HG03095 (cell line): Measurements from ENCODE around the gene CYP17A1.
"Not testable (repeated sequence)": the region's sequence is repeated elsewhere in the genome, so short reads cannot be mapped to it uniquely, and the experiment has no call there.

Experiments used
- ATAC-seq: cut with Tn5 transposase; IDR thresholded peaks from one replicate; pipeline ENCODE4 v1.9.1; 2021; ENCODE audit warnings: moderate library complexity; ENCODE audit not compliant: unreplicated experiment

CYP17A1 gene

DNA sequence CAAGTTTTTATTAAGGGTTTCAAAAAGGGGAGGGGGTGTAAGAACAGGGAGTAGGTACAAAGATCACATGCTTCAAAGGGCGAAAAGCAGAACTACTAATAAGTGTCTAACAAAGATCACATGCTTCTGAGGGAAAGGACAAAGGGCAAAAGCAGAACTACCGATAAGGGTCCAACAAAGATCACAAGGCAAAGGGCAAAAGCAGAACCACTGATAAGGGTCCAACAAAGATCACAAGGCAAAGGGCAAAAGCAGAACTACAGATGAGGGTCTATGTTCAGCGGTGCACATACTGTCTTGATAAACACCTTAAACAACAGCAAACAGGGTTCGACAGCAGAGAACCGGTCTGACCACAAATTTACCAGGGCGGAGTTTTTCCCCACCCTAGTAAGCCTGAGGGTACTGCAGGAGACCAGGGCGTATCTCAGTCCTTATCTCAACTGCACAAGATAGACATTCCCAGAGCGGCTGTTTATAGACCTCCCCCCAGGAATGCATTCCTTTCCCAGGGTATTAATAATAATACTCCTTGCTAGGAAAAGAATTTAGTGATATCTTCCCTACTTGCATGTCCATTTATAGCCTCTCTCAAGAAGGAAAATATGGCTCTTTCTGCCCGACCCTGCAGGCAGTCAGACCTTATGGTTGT is 1.2 kb upstream of the CYP17A1 start:
- ATAC-seq: not testable (repeated sequence)

DNA sequence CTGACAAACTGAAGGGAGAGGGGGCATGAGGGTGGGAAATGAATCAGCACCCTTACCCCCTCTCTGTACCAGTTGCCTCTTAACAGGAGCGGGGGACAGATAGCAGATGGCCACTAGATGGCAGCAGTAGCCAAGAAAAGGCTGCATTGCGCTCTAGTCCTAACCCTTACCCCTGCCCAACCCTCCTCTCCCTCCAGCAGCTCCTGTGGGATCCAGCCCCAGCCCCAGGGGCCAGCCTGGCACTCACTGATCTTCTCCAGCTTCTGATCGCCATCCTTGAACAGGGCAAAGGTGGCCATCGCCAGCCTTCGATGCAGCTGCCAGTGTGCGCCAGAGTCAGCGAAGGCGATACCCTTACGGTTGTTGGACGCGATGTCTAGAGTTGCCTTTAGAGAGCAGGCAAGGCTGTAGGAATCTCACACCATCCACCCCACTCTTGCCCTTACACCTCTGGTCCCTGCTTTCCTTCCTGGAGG is 2.2 kb downstream of the CYP17A1 start:
- no peak for ATAC-seq

DNA sequence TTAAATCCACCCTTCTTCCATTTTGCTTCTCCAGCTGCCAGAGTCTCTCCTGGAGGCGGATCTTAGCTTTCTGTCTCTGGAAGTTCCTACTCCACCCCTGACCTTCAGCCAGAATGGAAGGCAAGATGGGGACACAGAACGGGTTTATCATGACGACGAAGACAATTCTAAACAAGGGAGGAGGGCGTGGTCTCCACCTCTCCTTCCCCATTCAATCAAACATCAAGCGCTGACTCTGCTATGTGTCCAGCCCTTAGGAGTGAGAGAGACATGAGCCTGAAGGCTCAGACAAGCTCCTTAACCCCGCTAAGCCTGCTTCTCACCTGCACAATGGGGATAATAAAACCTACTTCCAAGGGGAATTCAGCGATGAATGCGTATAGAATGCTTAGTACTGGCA is 3.1 kb downstream of the CYP17A1 start:
- no peak for ATAC-seq

DNA sequence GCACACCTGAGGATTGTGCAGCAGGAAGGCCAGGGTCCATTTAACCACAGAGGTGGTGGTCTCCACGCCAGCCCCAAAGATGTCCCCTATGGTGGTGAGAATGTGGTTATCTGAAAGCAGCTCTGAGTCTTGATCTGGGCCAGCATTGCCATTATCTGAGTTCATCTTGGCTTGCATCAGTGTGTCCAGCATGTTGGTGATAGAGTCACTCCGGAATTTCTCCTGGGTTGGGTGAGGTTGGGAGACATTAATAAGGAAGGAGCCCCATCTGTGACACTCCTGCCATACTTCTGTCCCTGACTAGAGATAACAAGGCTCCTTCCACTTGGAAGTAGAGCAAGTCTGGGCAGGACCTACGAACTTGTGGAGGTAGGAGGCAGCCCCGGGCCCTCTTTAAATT is 4.2 kb downstream of the CYP17A1 start:
- ATAC-seq: no peak

- ATAC-seq: no peak
These were observed 5.0 kb downstream of the CYP17A1 start for GRCh38 chr10:102832248-102832647.

DNA sequence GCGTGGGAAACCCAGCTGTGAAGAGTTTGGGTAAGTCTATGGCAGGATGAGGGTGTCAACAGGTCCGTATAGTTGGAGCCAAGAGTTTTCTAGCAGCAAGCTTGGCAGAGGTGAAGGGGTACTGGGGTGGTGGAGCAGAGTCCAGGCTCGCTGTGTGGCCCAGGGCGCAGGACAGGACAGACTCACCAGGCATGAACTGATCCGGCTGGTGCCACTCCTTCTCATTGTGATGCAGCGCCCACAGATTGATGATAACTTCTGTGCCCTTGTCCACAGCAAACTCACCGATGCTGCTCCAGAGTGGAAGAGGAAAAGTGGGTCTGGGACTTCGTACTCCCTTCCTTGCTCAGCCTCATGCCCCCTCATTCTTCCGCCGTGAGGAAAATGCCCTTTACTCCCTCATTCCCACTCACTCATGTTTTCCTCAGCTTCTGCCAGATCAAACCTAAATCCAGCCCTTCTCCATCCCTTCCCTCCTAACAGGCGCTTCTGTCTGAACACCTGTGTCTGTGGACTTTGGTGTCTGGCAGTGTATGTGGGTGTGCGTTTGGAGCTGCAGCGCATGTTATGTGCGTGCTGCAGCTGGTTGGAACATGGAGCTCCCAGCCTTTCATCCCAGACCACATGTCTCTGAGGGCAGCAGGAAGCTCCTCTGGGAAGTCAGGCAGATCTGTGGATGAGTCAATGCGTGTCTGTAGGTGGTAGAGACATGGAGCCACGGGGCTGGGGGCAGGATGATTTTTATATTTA is 5.7 kb downstream of the CYP17A1 start:
- no peak for ATAC-seq

DNA sequence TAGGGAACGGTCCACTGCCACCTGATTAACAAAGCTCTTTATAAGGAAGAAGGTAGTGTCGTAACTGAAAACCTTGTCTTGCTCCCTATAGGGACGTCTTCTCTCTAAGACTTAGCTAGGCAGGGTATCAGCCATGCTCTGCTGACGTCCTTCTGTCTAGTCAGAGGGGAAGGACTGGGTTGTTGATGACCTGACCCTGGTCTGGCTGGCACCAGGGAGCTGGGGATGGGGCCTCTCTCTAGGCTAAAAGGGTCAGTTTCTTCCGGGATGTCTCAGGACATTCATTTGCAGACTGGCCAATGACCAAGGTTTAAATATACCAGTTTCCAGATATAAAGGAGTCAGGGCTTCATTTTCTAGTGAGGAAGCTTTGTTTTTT is 9.6 kb downstream of the CYP17A1 start:
- ATAC-seq: no peak

DNA sequence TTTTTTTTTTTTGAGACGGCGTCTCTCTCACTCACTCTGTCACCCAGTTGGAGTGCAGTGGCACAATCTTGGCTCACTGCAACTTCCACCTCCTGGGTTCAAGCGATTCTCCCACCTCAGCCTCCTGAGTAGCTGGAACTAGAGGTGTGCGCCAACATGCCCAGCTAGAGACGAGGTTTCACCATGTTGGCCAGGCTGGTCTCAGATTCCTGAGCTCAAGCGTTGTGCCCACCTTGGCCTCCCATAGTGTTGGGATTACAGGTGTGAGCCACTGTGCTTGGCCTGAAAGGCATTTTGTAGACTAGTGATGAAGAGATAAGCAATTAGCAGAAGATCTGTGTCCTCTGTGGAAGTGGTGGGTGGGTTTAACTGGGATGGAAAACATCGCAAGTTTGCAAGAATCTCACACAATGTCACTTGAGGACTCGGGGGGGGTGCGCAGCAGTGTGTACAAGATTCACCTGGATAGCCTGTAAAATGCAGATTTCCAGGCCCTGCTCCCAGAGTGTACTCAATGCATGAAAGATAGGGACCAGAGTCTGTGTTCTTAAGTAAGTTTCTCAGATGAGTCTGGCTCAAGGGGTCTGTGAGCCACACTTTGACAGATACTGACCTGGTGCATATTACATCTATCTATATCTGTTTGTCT is 10.9 kb downstream of the CYP17A1 start:
- ATAC-seq: no peak

- no peak for ATAC-seq
These were observed 12.5 kb downstream of the CYP17A1 start for GRCh38 chr10:102824664-102825063.

DNA sequence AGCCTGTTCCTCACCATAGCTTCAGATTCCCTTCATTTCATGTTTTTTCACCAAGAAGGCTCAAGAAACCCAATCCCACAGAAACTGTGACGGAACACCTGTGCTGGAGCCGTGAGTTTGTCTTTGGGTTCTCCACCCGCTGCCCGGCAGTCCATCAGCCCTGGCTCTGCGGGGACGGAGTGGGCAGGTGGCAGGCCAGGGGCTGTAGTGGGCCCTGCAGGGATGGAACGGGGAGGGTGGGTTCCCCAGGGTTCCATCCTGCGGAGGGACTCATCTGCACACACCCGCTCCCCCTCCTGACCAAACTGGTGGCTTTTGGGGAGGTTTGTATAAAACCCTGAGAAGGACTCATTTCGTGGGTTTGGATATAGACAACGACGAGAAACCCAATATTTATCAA is 15.0 kb downstream of the CYP17A1 start:
- ATAC-seq: no peak

GRCh38 chr10:102820008-102820407 is 17.2 kb downstream of the CYP17A1 start:
- ATAC-seq: not testable (repeated sequence)

DNA sequence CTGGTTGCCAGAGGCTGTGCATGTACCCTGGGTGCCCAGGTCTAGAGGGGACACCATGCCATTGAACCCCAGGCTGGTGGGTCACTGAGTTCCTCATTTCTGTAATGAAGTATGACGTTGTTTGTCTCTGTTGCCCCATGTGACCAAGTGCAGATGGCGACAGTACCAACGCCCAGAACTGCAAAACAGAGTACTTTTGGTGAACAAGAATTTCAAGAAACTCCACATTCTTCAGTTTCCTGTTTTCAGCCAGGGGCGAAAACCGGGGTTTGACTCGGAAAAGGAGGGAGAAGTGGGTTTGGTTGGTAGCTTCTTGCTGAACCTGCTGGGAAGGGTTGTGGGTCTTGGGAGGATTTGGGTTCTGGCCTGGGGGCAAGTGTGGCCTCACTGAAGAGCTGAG is 18.2 kb downstream of the CYP17A1 start:
- ATAC-seq: no peak

- ATAC-seq: no peak
These were observed 20.0 kb downstream of the CYP17A1 start for GRCh38 chr10:102817175-102817574.

- ATAC-seq: no peak
These were observed 21.2 kb downstream of the CYP17A1 start for GRCh38 chr10:102815790-102816549.

GRCh38 chr10:102814873-102815661 is 22.1 kb downstream of the CYP17A1 start:
- no peak for ATAC-seq

- ATAC-seq: no peak
These were observed 22.8 kb downstream of the CYP17A1 start for GRCh38 chr10:102814453-102814871.

DNA sequence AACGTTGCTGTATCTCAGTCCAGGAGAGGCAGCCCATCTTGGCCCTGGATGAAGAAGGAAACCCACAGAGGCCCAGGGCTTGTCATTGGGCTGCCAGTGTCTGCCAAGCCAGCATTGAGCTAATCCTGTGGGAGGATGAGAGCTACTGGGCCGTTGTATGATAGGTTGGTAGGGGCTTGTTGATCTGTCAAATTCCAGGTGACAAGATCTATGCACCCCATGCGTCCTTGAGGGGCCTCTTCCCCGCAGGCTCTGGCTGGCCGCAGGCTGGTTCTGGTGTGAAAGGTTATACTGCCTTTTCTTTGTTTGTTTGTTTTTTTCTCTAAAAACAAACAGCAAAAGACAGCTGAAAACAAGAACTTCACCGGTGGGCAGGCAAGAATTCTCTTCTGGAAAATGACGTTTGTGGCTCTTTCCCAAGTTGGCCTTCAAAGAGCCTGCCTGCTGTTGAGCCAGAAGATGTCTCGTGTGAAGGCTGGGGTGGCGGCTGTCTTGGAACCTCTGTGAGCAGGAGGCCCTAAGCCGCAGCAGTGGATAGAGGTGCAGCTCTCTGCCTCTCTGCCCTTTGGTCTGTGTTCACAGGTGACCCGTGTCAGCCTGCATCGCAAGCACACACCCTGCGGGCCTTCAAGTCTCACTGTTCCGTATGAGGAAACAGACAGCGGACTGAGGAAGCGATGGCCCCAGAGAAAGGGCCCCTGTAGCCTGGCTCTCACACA is 23.3 kb downstream of the CYP17A1 start:
- no peak for ATAC-seq

GRCh38 chr10:102813017-102813541 is 24.1 kb downstream of the CYP17A1 start:
- ATAC-seq: no peak

- ATAC-seq: no peak
These were observed 24.9 kb downstream of the CYP17A1 start for GRCh38 chr10:102812231-102812876.
